SK-N-DZ (cell line): ENCODE results near the gene FAM193A.
"Not testable (repeated sequence)": the region's sequence is repeated elsewhere in the genome, so short reads cannot be mapped to it uniquely, and the experiment has no call there.

Experiments used
- DNase-seq: peaks from one replicate; pipeline ENCODE4 v3.0.0-alpha.2; 2015; ENCODE audit warnings: low spot score

The FAM193A gene

DNA sequence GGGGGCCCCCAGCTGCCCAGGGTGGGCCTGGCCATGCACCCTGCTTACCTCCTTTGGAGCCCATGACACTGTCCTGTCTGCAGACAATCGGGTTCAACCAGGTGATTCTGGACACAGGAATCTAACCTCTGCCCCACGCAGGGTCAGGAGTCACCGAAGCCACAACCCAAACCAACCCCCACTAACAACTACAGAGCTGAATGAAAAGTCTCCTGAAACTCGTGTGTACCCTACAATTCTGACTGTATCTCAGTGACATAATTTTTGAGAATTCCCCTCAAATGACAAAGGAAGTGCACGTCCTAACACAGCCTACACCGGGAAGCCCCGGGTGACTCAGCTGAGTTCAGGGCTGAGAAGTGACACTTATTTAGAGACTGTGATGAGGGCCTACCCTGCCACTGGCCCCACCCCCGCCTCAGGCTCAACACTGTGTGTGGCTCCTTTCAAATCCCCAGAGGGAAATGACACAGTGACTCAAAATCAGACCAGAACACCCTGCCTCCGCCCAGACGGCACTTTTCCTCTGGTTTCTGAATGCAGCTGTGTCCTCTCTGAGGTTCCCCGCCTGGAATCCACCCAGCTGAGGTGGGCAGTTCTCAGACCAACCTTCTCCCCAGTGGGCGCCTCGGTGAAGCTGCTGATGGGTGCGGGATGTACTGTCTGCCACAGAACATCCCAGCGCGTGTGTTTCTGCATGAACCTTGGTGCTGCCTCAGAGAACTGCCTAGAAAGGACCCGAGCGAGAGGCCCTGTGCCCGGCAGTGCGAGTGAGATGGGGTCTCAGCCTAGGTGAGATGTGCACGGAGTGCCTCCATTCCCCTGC is 209.7 kb downstream of the FAM193A start:
- DNase-seq = no peak

DNA sequence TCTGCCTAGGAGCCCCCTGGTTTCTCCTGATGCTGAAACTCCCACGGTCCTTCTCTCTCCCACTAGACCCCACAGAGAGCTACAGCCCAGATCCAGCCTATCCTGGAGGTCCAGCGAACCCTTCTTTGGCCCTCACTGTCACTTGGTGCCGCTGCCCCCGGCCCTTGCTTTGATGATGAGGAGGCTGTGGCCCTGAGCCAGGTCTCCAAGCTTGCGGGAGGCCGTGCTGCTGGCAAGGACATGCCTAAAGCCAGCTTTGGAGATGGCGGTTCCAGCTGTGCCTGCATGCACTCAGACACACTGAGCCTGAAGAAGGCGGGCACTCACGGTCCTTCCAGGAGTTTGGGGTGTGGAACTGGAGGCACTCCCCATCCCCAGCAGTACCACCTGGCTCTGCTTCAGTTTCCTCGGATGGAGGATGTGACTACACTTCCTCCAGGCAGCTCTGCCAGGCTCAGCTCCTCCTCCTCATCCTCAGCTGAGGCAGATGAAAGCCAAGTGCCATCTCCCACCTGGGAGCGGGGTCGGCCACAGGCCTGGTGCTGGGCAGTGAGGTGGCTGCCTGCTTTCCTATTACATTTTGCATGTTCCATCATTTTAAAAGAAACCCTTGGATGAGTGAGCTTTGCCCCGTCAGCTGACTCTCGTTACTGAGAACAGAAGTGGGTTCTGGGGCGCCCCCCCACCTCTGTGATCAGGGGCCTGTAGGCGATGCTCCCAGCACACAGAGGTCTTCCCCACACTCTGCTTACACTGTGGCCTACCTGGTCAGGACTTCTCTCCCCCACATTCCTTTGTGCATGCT is 210.6 kb downstream of the FAM193A start:
- no peak for DNase-seq

- no peak for DNase-seq
These were observed 214.5 kb downstream of the FAM193A start for GRCh38 chr4:2750719-2751605.

GRCh38 chr4:2753436-2753835 is 217.0 kb downstream of the FAM193A start:
- DNase-seq = no peak

- no peak for DNase-seq
These were observed 218.7 kb downstream of the FAM193A start for GRCh38 chr4:2754848-2755819.

GRCh38 chr4:2755821-2756690 is 219.6 kb downstream of the FAM193A start, which contains the start of gene TNIP2:
TSS of gene TNIP2 (minus strand) at chr4:2756336. CDS start at chr4:2756289, 47 bp downstream.
- peak; percentile 70 for DNase-seq

GRCh38 chr4:2756691-2757350 is 220.4 kb downstream of the FAM193A start:
- DNase-seq = no peak

GRCh38 chr4:2757426-2757825 is 221.0 kb downstream of the FAM193A start:
- peak; percentile 29 for DNase-seq

DNA sequence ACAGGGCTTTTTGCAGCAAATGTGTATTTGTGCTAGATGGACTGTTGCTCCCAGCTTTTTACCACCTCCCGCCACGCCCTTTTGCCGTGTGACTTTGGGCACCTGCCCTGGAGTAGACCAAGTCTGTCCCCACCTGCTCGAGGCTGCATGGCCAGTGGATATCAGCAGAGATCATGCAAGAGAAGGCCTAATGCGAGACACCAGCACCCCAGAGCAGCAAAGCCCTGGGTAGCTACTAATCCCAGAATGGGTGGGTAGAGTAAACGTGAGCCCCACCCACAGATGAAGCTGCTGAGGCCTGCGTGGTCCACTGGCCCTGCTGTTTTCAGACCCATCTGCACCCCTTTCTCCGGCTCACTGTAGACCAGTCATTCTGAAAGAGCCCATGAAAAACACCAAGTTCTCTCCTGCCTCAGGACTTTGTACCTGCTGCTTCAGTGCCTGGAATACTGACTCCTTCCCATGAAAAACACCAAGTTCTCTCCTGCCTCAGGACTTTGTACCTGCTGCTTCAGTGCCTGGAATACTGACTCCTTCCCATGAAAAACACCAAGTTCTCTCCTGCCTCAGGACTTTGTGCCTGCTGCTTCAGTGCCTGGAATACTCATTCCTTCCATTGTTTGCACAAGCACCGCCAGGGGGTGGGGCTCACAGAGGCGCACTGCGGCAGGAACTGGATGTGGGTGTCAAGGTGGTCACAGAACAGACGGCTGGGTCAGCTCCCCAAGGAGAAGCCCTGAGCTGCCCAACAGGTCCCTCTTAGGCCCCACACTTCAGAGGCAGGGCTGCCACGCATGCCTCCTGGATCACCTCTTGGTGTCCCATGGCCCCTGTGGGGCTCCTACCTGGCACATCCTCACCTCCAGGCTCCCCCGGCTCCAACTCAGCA is 224.8 kb downstream of the FAM193A start:
- DNase-seq = peak; percentile 20

GRCh38 chr4:2762048-2762447 is 225.6 kb downstream of the FAM193A start:
- no peak for DNase-seq

- DNase-seq = not testable (repeated sequence)
These were observed 226.3 kb downstream of the FAM193A start for GRCh38 chr4:2762486-2763370.

DNA sequence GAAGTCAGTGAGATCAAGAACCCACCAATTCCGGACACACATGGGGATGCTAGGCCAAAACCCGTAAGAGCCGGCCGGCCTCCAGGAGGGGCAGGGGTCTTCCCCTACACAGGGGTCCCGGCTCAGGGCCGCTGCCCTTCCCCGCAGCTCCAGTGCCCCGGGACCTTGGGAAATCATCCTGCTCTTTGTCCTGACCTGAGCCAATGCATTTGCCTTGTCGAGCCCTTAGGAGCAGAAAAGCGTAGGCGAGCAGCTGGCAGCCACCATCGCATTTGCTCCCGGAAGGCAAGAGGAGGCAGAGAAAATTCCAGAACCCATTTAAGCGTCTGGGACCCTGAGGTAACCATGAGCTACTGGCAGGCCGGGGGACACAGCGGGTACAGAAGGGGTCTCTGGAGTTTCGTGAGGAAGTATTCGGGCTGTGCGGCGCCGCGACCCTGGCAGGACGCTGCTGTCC is 227.1 kb downstream of the FAM193A start:
- no peak for DNase-seq

DNA sequence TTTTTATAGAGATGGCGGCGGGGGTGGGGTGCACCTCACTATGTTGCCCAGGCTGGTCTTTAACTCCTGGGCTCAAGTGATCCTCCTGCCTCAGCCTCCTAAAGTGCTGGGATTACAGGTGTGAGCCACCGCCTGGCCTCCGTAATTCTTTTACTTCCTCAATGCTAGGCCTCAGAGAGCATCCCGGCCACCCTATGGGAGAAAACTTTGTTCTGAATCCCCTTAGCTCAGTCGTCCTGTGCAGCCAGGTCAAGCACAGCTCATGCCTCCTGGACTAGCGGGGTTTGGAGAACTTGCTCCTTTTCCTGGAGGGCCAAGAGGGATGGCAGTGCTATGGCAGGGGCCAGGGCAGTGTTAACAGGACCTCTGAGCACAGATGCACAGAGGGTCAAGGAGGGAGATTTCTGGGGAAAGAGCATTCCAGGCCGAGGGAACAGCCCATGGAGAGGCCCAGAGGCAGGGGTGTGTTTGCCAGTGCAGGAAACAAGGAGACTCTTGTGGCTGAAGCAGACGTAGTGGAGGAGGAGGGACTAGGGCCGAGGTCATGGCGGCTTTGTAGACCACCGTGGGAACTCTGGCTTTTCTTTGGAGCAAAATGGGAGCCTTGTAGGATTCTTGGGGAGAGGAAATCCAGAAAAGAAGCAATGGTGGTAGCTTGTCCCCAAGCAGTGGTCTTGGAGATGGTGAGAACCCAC is 229.5 kb downstream of the FAM193A start:
- no peak for DNase-seq

DNA sequence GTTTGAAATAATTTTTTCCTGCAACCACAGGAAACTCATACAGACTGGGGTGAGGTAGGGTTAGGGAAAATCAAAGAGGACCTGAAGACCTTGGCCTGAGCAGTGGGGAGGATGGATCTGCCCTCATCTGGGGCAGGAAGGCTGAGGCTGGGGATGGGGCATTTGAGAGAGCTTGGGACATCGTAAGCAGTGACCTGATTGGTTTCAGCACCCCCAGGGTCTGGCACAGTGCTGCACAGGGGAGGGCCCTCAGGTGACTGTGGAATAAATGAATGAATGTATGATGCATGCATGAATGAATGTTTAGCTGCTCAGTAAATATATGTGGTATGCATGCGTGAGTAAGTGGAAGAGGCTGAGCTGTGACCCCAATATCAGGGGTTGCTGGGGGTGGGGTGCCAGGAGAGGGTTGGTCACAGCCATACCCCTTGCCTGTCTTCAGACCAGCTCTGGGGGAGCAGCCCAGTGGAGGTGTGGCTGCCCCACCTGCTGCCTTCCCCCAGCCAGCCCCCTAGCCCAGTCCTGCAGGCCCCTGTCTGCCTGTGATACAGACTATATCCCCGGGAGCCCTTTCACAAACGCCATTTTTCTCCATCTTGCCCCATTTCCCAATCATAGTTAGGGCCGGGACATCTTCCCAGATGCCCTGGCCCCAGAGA is 230.7 kb downstream of the FAM193A start:
- no peak for DNase-seq

DNA sequence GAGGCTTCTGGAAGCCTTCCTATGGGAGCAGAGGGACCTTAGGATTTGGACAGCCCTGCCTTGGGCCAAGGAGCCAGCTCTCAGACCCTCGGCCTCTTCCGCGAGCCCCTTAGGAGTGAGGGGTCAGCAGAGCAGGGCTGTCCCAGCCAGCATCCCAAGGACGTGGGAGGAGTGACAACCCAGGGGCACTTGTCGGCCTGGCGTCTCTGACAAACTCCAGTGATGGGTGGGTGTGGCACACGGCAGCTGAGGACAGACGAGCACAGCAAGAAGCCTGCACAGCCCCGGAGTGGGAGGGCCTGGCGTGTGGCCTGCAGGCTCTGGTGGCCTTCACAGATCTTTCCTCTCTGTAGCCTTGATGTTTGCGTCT is 231.2 kb downstream of the FAM193A start:
- DNase-seq = peak; percentile 74

- no peak for DNase-seq
These were observed 231.7 kb downstream of the FAM193A start for GRCh38 chr4:2768124-2768523.
